HG03066 (cell line): Measurements from ENCODE around the gene MAGI2.

Experiments
- ATAC-seq: cut with Tn5 transposase; IDR thresholded peaks from one replicate; pipeline ENCODE4 v1.9.1; 2021; ENCODE audit warnings: low read depth; ENCODE audit not compliant: unreplicated experiment

MAGI2 gene

GRCh38 chr7:78695826-78696225 lies 757.6 kb downstream of the MAGI2 start:
- no peak for ATAC-seq

GRCh38 chr7:78691584-78691983 lies 761.9 kb downstream of the MAGI2 start:
- no peak for ATAC-seq

- ATAC-seq: no peak
Measured at GRCh38 chr7:78690174-78690573, 763.3 kb downstream of the MAGI2 start.

GRCh38 chr7:78688376-78688775 lies 765.1 kb downstream of the MAGI2 start:
- ATAC-seq: no peak

- no peak for ATAC-seq
Measured at GRCh38 chr7:78686189-78686588, 767.3 kb downstream of the MAGI2 start.

GRCh38 chr7:78684201-78684600 lies 769.3 kb downstream of the MAGI2 start:
- no peak for ATAC-seq

- ATAC-seq: no peak
Measured at GRCh38 chr7:78683566-78683965, 769.9 kb downstream of the MAGI2 start.

GRCh38 chr7:78679112-78679876 lies 774.2 kb downstream of the MAGI2 start:
- no peak for ATAC-seq

- ATAC-seq: no peak
Measured at GRCh38 chr7:78677391-78677790, 776.1 kb downstream of the MAGI2 start.

- no peak for ATAC-seq
Measured at GRCh38 chr7:78675511-78675910, 778.0 kb downstream of the MAGI2 start.

GRCh38 chr7:78673272-78673671 lies 780.2 kb downstream of the MAGI2 start:
- no peak for ATAC-seq

- ATAC-seq: no peak
Measured at GRCh38 chr7:78662939-78663338, 790.5 kb downstream of the MAGI2 start.

- ATAC-seq: no peak
Measured at GRCh38 chr7:78649976-78650375, 803.5 kb downstream of the MAGI2 start.

- no peak for ATAC-seq
Measured at GRCh38 chr7:78649236-78649635, 804.2 kb downstream of the MAGI2 start.

GRCh38 chr7:78642751-78643150 lies 810.7 kb downstream of the MAGI2 start:
- no peak for ATAC-seq

GRCh38 chr7:78638364-78638763 lies 815.1 kb downstream of the MAGI2 start:
- ATAC-seq: no peak

GRCh38 chr7:78636727-78637126 lies 816.7 kb downstream of the MAGI2 start:
- ATAC-seq: no peak

- ATAC-seq: no peak
Measured at GRCh38 chr7:78635026-78635793, 818.3 kb downstream of the MAGI2 start.

- ATAC-seq: no peak
Measured at GRCh38 chr7:78634093-78634492, 819.4 kb downstream of the MAGI2 start.

GRCh38 chr7:78620920-78621319 lies 832.5 kb downstream of the MAGI2 start:
- ATAC-seq: no peak

- ATAC-seq: no peak
Measured at GRCh38 chr7:78616539-78616938, 836.9 kb downstream of the MAGI2 start.

GRCh38 chr7:78609281-78609680 lies 844.2 kb downstream of the MAGI2 start:
- ATAC-seq: no peak
